Measurements from ENCODE around the gene PPP6R1. TPM values are rescaled to one million over a fixed set of nuclear protein-coding genes. Genes with fewer than 3 reads are reported as not detected.

The PPP6R1 gene
- total RNA-seq, 1 donor from 2014 or later = 65.1 TPM

- no peak for DNase-seq (ENCODE audit: low spot score)
Measured at GRCh38 chr19:55283548-55284377, 24.9 kb upstream of the PPP6R1 start, which contains the start of gene BRSK1. TSS of gene BRSK1 (plus strand) at chr19:55283997. CDS start at chr19:55284443, 446 bp downstream.

DNA sequence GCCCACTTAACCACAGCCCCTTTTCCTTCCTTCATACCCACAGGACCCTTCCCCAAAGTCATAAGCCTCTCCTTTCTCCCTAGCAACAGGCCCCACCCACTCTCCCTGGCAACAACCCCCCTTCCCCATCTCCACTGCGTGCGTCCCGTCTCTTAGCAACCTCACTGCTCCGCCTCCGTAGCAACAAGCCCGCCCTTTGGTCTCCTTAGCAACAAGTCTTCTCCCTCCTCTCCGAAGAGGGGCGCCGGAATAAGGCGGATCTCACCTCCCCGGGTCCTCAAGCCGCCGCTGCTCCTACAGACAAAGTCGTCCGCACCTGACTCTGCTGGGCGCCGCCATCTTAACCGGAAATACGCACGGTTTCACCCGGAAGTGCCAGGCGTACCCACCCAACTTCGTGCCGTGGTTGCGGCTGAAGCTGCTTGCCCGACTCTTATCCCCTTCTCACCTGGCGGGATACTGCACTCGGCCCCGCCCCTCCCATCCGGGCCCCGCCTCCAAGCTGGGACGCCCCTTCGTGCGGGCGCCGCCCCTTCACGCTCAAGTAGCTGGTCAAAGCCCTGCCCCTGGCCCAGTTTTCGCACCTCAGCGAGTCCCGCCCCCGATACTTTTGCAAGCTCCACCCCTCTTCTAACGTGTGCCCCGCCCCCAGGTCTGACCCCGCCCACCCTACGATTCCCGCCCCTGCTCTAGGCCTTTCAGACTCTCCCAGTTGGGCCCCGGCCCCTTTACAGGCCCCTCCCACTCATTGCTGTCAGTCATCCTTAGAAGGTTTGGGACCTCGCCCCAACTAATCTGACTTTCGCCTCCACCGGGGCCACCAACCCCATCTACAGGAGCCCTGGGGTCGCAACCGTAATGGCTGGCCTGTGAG, 21.2 kb upstream of the PPP6R1 start, which contains the start of gene HSPBP1:
TSS of gene HSPBP1 (minus strand) at position 341 of the 874 bp plus-strand sequence. CDS start 502 bp downstream, outside the sequence.
- peak; percentile 97 for DNase-seq (ENCODE audit: low spot score)

DNA sequence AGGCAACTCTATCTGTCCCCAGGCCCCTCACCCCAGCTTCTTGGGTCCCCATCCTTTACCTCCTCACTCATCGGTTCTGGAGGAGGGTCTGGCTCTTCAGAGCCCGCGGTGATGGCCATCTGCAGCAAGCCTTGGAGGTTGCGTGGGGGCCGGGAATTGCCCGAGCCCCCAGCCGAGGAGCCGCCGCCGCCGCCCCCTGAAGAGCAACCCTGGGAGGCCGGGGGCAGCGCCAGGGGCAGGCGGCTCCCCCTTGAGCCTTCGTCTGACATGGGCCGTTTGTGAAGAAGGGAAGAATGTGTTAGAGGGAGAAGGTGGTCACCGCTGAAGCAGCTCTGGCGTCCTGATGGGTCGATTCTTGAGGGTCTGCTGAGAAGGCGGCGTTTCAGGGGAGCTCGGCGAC, 20.5 kb upstream of the PPP6R1 start:
- no peak for DNase-seq (ENCODE audit: low spot score)

DNA sequence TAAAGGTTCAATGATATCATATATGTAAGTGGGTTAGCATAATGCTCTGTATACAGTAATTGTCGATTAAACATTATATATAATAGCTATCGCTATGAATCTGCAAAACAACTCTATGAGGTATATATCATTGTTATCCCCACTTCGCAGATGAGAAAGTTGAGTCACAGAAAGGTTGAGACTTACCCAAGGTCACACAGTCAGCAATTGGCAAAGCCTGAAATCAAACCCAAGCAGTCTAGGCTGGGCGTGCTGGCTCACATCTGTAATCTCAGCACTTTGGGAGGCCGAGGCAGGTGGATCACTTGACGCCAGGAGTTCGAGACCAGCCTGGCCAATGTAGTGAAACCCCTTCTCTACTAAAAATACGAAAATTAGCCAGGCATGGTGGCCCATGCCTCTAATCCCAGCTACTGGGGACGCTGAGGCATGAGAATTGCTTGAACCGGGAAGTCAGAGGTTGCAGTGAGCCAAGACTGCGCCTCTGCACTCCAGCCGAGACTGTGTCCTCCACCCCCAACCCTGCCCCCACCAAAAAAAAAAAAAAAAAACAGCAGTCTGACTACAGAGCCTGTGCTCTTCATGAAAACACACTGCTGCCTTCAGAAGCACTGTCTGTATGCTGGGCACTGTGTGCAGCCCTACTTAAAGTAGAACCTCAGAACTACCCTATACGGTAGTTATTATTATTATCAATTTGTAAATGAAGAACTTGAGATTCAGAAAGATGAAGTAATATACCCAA, 19.7 kb upstream of the PPP6R1 start:
- DNase-seq (ENCODE audit: low spot score) = no peak

GRCh38 chr19:55277494-55277893, 18.7 kb upstream of the PPP6R1 start:
- no peak for DNase-seq (ENCODE audit: low spot score)

DNA sequence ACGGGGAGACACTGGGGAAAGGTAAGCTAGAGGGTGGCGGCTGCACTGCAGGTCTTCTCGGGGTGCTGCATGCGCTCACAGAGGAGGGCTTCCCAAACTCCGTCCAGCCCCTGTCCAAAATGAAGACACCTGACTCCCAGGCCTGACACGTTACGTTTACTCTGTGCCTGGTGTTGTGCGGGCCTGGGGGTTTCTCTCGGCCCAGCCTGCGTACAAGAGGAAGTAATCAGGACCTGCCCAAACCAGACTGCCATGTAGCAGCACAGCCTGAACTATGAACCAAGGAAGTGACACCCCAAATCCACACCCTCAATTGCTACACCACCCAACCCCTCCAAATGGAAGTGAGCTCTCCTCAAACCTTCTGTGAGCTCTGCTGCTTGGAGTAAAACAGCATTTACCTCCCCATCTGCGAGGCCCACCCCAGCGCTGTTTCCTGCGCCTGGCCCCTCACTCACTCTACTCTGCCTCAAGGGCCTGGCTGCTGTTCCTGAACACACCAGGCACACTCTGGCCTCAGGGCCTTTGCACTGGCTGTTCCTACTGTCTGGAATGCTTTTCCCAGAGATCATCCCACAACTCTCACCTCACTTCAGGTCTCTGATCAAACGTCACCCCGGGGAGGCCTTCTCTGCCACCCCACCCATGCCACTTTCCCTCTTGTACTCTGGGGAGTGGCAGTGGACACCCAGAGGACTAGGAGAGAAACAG, 18.1 kb upstream of the PPP6R1 start:
- DNase-seq (ENCODE audit: low spot score) = no peak

- no peak for DNase-seq (ENCODE audit: low spot score)
Measured at GRCh38 chr19:55275851-55276719, 17.3 kb upstream of the PPP6R1 start.

DNA sequence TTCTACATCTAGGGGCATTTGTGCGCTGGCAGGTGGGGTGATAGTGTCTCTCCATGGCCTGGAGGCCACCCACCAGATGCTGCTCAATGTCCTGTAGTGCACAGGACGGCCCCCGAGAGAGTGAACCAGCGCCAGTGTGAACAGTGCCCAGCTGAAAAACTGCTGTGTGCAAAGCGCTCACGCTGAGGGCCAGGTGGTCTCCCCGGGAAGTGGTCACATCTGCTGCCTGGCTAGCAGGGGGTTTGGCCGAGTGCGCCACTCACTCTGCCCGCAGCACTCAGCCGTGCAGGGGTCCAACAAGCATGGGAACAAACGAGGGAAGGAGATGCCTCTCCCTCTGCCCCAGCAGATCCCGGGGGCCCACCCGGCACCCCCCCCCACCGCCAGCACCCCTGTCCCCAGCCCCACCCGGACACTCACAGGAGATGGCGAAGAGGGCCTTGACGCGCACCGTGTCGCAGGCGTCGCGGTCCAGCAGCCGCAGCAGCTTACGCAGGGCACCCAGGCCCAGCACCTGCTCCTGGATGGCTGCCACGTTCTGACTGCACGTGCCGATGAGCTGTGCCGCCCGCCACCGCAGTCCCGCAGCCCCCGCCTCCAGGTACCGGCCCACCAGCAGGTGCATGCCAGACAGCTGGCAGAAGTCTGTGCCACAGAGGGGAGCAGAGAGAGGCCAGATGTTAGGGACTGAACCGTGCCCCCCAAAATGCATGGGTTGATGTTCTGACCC, 15.3 kb upstream of the PPP6R1 start:
- DNase-seq (ENCODE audit: low spot score) = no peak

- DNase-seq (ENCODE audit: low spot score) = no peak
Measured at GRCh38 chr19:55272142-55272541, 13.3 kb upstream of the PPP6R1 start.

DNA sequence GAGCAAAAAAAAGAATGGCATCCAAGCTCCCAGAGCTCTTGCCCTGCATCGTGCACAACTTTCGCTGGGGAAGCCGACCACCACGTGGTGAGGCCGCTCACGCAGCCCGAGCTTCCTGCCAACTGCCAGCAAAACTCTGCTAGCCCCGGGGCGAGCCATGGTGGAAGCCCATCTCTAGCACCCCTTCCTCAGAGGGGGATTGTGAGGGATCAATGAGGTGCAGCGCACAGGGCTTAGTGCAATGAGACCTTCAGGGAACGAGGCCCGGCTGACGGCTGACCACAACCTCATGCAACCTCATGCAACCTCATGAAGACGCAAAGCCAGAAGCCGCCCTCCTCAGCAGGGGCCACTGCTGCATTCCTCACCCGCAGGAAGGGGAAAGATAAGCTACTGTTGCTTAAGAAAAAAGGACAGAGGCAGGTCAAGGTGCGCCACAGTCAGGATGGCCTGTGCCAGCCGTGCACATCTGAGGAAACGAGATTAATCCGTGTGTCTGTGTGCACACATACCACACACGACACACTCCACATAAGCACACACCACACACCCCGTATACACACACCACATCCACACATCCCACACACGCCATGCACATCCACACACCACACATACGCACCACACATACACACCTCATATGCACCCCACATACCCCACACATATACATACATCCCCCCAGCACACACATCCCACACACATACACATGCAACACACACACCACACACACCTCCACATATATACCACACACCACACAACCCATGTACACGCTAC, 11.5 kb upstream of the PPP6R1 start:
- DNase-seq (ENCODE audit: low spot score) = no peak

DNA sequence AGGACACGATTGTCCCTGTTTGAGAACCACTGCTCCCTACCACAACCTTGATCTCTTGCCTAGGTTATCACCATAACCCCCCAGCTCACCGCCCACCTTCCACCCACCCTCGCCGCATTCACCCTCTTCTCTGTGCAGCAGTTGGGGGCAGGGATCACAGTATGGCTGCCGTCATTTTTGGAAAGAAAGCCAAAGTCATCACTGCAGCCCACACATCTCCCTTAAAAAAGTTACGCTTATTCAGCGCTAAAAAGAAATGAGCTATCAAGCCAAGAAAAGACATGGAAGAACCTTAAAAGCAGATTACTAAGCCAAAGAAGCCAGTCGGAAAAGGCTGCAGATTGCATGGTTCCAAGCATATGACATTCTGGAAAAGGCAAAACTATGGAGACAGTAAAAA, 10.5 kb upstream of the PPP6R1 start:
- no peak for DNase-seq (ENCODE audit: low spot score)

GRCh38 chr19:55266840-55267239, 8.0 kb upstream of the PPP6R1 start:
- no peak for DNase-seq (ENCODE audit: low spot score)

DNA sequence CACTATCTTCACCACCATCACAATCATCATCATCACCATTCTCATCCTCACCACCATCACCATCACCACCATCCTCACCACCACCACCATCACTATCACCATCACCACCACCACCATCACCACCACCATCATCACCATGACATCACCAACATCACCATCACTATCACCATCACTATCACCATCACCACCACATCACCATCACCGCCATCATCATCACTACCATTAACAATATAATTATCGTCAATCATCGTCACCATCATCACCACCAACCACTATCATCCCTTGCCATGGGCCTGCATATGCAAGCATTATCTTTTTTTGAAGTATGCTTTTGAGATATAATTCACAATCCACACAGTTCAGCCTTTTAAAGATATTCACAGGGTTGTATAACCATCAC, 7.6 kb upstream of the PPP6R1 start:
- DNase-seq (ENCODE audit: low spot score) = no peak

DNA sequence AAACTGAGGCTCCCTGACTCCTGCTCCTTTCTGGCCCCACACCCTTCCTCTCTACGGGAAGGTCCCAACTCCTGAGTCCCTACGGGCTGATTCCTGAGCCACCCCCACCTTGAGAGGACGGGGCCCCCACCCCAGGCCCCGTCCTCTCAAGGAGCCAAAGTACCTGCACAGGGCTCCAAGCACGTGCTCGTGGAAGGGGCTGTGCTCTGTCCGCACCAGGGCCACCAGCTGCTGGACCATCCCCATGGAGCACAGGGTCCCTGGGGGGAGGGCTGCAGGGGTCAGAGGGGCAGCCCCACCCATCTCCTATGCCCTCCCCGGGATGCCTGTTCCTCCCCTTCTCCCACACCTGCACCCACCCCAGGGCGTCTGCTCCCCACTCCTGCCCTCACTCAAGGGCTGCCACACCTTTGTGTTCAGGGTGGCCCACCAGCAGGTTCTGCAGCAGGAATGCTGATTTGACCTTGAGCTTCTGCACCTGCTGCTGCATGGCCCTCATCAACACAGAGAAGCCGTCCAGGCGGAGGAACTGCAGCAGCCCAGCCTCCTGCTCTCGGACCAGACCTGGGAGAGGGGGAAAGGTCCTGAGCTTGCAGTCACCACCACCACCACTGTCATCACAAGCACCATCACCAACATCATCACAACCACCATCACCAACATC, 7.0 kb upstream of the PPP6R1 start:
- DNase-seq (ENCODE audit: low spot score) = no peak

DNA sequence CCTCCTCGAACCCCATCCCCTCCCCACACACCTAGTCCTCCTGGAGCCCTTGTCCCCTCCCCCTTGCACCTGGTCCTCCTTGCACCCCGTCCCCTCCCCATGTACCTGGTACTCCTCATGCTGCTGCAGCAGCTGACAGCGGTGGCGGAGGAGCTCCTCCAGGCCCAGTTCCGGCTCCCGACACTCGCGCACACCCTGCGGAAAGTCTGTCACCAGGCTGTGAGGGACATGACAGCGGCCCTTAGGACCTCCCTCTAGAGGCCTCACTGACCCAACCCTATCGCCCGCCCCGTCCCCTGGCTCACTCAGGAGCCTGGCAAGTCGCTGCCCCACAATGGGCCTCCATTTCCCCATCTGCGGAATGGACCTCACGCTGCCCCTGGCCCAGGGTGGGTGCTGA, 6.4 kb upstream of the PPP6R1 start:
- no peak for DNase-seq (ENCODE audit: low spot score)

- no peak for DNase-seq (ENCODE audit: low spot score)
Measured at GRCh38 chr19:55264531-55264930, 5.7 kb upstream of the PPP6R1 start.

GRCh38 chr19:55262359-55262758, 3.5 kb upstream of the PPP6R1 start:
- no peak for DNase-seq (ENCODE audit: low spot score)

GRCh38 chr19:55261671-55262126, 2.9 kb upstream of the PPP6R1 start:
- DNase-seq (ENCODE audit: low spot score) = no peak
